Mesendoderm (in vitro differentiated cells): ENCODE measurements around the gene MINK1.
A peak's percentile ranks its signal among the peaks of the same experiment; 100 is the strongest.

Experiments used
- DNase-seq: peaks from one replicate; pipeline ENCODE4 v3.0.0; 2013
- H2AK5ac ChIP-seq: 2 replicates; pipeline ENCODE4 v1.6.1; 2013; ENCODE audit warnings: low read length, inconsistent platforms
- H2BK120ac ChIP-seq: 2 replicates; pipeline ENCODE4 v1.6.1; 2013; ENCODE audit warnings: low read depth, mild to moderate bottlenecking, low read length, moderate library complexity, mixed read lengths
- H2BK15ac ChIP-seq: replicated peaks from 2 replicates; pipeline ENCODE4 v1.6.1; 2013; ENCODE audit warnings: low read depth, mild to moderate bottlenecking, moderate library complexity
- H2BK5ac ChIP-seq: 2 replicates; pipeline ENCODE4 v1.6.1; 2013; ENCODE audit warnings: low read length, inconsistent platforms
- H3K18ac ChIP-seq: 2 replicates; pipeline ENCODE4 v1.6.1; 2013; ENCODE audit warnings: mild to moderate bottlenecking, low read length, mixed read lengths
- H3K23ac ChIP-seq: one replicate; pipeline ENCODE4 v1.6.1; 2013; ENCODE audit warnings: low read length
- H3K27ac ChIP-seq: 2 replicates; pipeline ENCODE4 v1.5.1; 2013; ENCODE audit warnings: low read depth, mild to moderate bottlenecking, inconsistent platforms, low read length, moderate library complexity
- H3K27me3 ChIP-seq: 2 replicates; pipeline ENCODE4 v1.6.1; 2013; ENCODE audit warnings: low read length, control low read depth, mild to moderate bottlenecking, inconsistent platforms; ENCODE audit not compliant: insufficient read depth, poor library complexity
- H3K36me3 ChIP-seq: 2 replicates; pipeline ENCODE4 v1.6.1; 2013; ENCODE audit warnings: low read length, inconsistent platforms; ENCODE audit not compliant: control insufficient read depth, insufficient read depth
- H3K4ac ChIP-seq: one replicate; pipeline ENCODE4 v1.6.1; 2013; ENCODE audit warnings: low read depth, mild to moderate bottlenecking, low read length, moderate library complexity
- H3K4me1 ChIP-seq: 2 replicates; pipeline ENCODE4 v1.6.1; 2013; ENCODE audit warnings: low read depth, low read length, inconsistent platforms; ENCODE audit not compliant: control insufficient read depth
- H3K4me2 ChIP-seq: 2 replicates; pipeline ENCODE4 v1.6.1; 2013; ENCODE audit warnings: low read length
- H3K4me3 ChIP-seq: 2 replicates; pipeline ENCODE4 v1.5.1; 2013; ENCODE audit warnings: mild to moderate bottlenecking, low read length
- H3K56ac ChIP-seq: one replicate; pipeline ENCODE4 v1.6.1; 2013; ENCODE audit warnings: low read length
- H3K79me1 ChIP-seq: 2 replicates; pipeline ENCODE4 v1.6.1; 2013; ENCODE audit warnings: low read length, inconsistent platforms
- H3K79me2 ChIP-seq: 2 replicates; pipeline ENCODE4 v1.6.1; 2013; ENCODE audit warnings: mild to moderate bottlenecking, low read length; ENCODE audit not compliant: control insufficient read depth, insufficient read depth
- H3K9ac ChIP-seq: 2 replicates; pipeline ENCODE4 v1.6.1; 2013; ENCODE audit warnings: low read length, inconsistent platforms
- H4K5ac ChIP-seq: one replicate; pipeline ENCODE4 v1.6.1; 2013; ENCODE audit warnings: low read length
- H4K8ac ChIP-seq: one replicate; pipeline ENCODE4 v1.6.1; 2013; ENCODE audit warnings: low read depth, mild to moderate bottlenecking, control low read depth, low read length, moderate library complexity
- WGBS: extraction: QIAGEN DNeasy Blood & Tissue Kit; methylation state at CpG from one replicate; pipeline ENCODE4 v1.1.7; 2013; ENCODE audit warnings: low lambda C conversion rate, missing lambda C conversion rate; ENCODE audit not compliant: insufficient coverage; ENCODE audit errors: extremely low coverage; 5-methylcytosine and 5-hydroxymethylcytosine counted together

Gene MINK1

DNA sequence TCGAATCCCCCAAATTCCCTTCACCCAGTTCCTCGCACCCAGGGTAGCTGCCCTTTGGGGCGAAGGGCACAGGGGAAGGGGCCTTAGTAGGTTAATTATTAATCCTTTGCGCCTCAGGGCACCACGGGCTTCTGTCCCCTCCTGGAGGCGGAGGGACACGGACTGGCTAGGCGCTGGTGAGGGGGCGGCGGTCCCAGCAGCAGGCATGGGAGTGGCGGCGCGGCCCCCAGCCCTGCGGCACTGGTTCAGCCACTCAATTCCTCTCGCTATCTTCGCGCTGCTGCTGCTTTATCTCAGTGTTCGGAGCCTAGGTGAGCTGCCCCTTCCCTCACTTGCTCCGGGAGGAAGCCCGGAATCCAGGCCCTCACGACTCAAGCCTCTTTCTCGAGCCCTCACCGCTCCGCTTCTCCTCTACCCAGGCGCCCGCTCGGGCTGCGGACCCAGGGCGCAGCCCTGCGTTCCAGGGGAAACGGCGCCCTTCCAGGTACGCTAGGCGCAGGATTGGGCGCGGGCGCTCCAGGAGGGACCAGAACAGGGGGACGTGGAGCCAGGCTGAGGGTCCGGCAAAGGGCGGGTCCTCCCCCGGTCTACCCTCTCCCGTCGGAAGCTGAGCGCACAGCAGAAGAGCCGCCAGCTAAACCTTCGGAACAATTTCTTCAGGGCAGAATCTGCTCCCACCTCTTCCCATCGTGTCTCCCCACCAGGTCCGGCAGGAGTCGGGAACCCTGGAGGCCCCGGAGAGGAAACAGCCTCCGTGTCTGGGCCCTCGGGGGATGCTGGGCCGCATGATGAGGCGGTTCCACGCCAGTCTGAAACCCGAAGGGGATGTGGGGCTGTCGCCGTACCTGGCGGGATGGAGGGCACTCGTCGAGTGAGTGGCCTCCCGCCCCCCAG is 44.1 kb upstream of the MINK1 start, which contains the start of gene GLTPD2:
Gene GLTPD2, plus strand, starts transcription at position 158 of the 894 bp plus-strand sequence. Its CDS starts 48 bp downstream, at position 206.
- WGBS = no CpG with 5 or more reads among the region's 62 CpGs
- peak within 1 kb of the TSS; percentile 46 for H3K4me3 ChIP-seq
- H2BK5ac ChIP-seq = no peak within 1 kb of the TSS
- H3K79me1 ChIP-seq = no peaks in the 10 kb centered on the region
- H3K4me2 ChIP-seq = peak within 1 kb of the TSS; percentile 84
- no peak within 1 kb of the TSS for H2AK5ac ChIP-seq
- no peak within 1 kb of the TSS for H2BK120ac ChIP-seq
- H3K4ac ChIP-seq = no peak within 1 kb of the TSS
- DNase-seq = peak; percentile 61
- H3K4me1 ChIP-seq = peaks cover 2% of the 10 kb centered on the region
- H2BK15ac ChIP-seq = no peak within 1 kb of the TSS
- no peak within 1 kb of the TSS for H4K5ac ChIP-seq
- peak within 1 kb of the TSS; percentile 90 for H3K9ac ChIP-seq
- H3K18ac ChIP-seq = peak within 1 kb of the TSS; percentile 61
- peaks cover 2% of the 10 kb centered on the region for H3K27me3 ChIP-seq
- H3K36me3 ChIP-seq = no peaks in the 10 kb centered on the region
- no peak within 1 kb of the TSS for H4K8ac ChIP-seq
- H3K23ac ChIP-seq = no peak within 1 kb of the TSS
- H3K27ac ChIP-seq = peak within 1 kb of the TSS; percentile 17
- H3K79me2 ChIP-seq = no peaks in the 10 kb centered on the region
- H3K56ac ChIP-seq = peak within 1 kb of the TSS; percentile 95

DNA sequence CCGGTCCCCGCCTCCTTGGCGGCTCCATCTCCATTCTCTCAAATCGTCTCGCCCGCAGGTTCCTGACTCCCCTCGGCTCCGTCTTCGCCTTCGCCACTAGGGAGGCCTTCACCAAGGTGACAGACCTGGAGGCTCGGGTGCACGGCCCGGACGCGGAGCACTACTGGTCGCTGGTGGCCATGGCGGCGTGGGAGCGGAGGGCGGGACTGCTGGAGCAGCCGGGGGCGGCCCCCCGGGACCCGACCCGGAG is 43.5 kb upstream of the MINK1 start:
- no CpG with 5 or more reads among the region's 25 CpGs for WGBS
- peak overlapping the region; percentile 84 for H3K4me2 ChIP-seq

DNA sequence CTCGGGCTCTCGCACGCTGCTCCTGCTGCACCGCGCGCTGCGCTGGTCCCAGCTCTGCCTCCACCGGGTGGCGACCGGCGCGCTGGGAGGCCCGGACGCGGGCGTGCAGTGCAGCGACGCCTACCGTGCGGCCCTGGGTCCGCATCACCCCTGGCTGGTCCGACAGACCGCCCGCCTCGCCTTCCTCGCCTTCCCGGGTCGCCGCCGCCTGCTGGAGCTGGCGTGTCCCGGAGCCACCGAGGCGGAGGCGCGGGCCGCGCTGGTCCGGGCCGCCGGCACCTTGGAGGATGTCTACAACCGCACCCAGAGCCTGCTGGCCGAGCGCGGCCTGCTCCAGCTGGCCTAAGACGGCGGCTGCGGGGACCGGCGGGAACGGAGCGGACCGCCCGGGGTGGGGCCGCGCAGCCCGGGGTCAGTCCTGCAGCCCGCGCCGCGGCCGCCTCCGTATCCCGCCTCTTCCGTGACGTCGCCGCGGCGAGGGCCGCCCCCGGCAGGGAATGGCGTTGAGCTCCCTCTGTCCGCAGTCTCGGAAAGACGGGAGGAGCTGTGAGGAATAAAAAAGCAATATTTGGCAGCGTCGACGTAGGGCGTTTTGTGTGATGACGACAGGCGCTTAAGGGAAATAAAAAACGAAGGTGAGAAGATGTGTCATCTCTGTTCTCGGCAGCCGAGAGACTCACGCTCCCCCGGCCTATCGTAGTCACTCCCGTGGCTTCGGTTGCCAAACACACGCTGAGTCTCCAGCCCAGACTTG is 43.0 kb upstream of the MINK1 start:
- peaks cover 2% of the 10 kb centered on the region for H3K27me3 ChIP-seq

More for the DNA sequence above, 43.5 kb upstream of the MINK1 start:
- H2BK15ac ChIP-seq = no peak overlapping the region
- peaks cover 2% of the 10 kb centered on the region for H3K4me1 ChIP-seq
- H3K9ac ChIP-seq = peak overlapping the region; percentile 90
- peaks cover 2% of the 10 kb centered on the region for H3K27me3 ChIP-seq
- no peak overlapping the region for H4K8ac ChIP-seq
- H3K27ac ChIP-seq = peak overlapping the region; percentile 17
- H3K56ac ChIP-seq = peak overlapping the region; percentile 95
- H3K18ac ChIP-seq = peak overlapping the region; percentile 61
- no peak overlapping the region for H4K5ac ChIP-seq
- no peak overlapping the region for H3K23ac ChIP-seq
- H2AK5ac ChIP-seq = no peak overlapping the region
- H3K79me1 ChIP-seq = no peaks in the 10 kb centered on the region
- no peaks in the 10 kb centered on the region for H3K79me2 ChIP-seq
- H3K4ac ChIP-seq = no peak overlapping the region
- DNase-seq = no peak
- H2BK5ac ChIP-seq = no peak overlapping the region
- H3K4me3 ChIP-seq = peak overlapping the region; percentile 46
- no peaks in the 10 kb centered on the region for H3K36me3 ChIP-seq
- no peak overlapping the region for H2BK120ac ChIP-seq

DNA sequence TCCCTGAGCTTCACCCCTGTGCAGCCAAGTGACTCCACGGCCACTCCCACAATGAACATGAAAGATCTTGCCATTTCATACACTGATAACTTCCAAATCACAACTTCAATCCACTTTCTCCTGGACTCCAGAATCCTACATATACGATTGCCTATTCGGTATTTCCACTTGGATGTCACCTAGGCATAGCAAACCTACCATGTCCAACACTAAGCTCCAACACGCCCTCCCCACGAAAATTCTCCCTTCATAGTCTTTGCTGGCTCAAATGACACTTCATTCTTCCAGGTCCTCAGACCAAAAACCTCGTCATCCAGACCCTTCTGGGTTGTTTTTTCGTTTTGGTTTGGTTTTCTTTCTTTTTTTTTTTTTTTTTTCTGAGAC is 42.4 kb upstream of the MINK1 start:
- Histone ChIP-seq H3K23ac (peak overlapping the region; percentile 66), H2BK5ac (no peak overlapping the region), H2AK5ac (no peak overlapping the region), H3K36me3 (no peaks in the 10 kb centered on the region), H3K4ac (no peak overlapping the region), H2BK120ac (no peak overlapping the region), H3K79me2 (no peaks in the 10 kb centered on the region), H3K27ac (no peak overlapping the region), H3K4me3 (no peak overlapping the region), H3K4me1 (peaks cover 2% of the 10 kb centered on the region), H3K79me1 (no peaks in the 10 kb centered on the region), H4K8ac (no peak overlapping the region), H3K18ac (no peak overlapping the region), H3K27me3 (peaks cover 2% of the 10 kb centered on the region), H3K56ac (peak overlapping the region; percentile 95), H3K9ac (peak overlapping the region; percentile 90), H3K4me2 (peak overlapping the region; percentile 84), H4K5ac (no peak overlapping the region), H2BK15ac (no peak overlapping the region)
- no CpG with 5 or more reads among the region's 7 CpGs for WGBS
- no peak for DNase-seq

More for the DNA sequence above, 43.0 kb upstream of the MINK1 start:
- Histone ChIP-seq H3K9ac (peak overlapping the region; percentile 90), H3K4me1 (peaks cover 2% of the 10 kb centered on the region), H2BK15ac (no peak overlapping the region), H3K27ac (peak overlapping the region; percentile 17), H4K8ac (no peak overlapping the region), H2BK120ac (no peak overlapping the region), H3K36me3 (no peaks in the 10 kb centered on the region), H3K56ac (peak overlapping the region; percentile 95), H3K79me1 (no peaks in the 10 kb centered on the region), H3K23ac (peak overlapping the region; percentile 66), H2AK5ac (no peak overlapping the region), H4K5ac (no peak overlapping the region), H3K4me2 (peak overlapping the region; percentile 84), H3K4me3 (peak overlapping the region; percentile 46), H3K79me2 (no peaks in the 10 kb centered on the region), H2BK5ac (no peak overlapping the region), H3K4ac (no peak overlapping the region), H3K18ac (peak overlapping the region; percentile 61)
- DNase-seq = peak; percentile 78
- WGBS = no CpG with 5 or more reads among the region's 91 CpGs

DNA sequence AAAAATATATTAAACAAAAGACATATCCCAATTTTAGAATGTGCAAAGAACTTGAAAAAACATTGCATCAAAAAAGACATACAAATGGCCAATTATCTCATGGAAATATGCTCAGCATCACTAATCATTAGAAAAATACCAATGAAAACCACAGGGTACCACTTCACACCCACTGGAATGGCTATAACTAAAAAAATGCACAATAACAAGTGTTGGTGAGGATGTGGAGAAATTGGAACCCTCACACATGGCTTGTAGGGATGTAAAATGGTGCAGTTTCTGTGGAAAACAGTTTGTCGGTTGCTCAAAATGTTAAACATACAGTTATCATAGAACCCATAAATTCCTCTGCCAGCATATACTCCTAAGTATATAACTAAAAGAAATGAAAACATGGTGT is 38.0 kb upstream of the MINK1 start:
- H4K5ac ChIP-seq = no peak overlapping the region
- H3K79me2 ChIP-seq = peaks cover 12% of the 10 kb centered on the region
- H3K4me2 ChIP-seq = no peak overlapping the region
- H3K4ac ChIP-seq = no peak overlapping the region
- H3K79me1 ChIP-seq = peaks cover 12% of the 10 kb centered on the region
- H3K27ac ChIP-seq = no peak overlapping the region
- no peak overlapping the region for H3K18ac ChIP-seq
- H3K4me3 ChIP-seq = no peak overlapping the region
- no peak overlapping the region for H4K8ac ChIP-seq
- no peak overlapping the region for H2BK120ac ChIP-seq
- WGBS = no CpG with 5 or more reads among the region's 1 CpG
- H3K36me3 ChIP-seq = peaks cover 5% of the 10 kb centered on the region
- no peak overlapping the region for H2BK5ac ChIP-seq
- no peak for DNase-seq
- H3K27me3 ChIP-seq = no peaks in the 10 kb centered on the region
- H2AK5ac ChIP-seq = no peak overlapping the region
- no peak overlapping the region for H3K23ac ChIP-seq
- H3K4me1 ChIP-seq = no peaks in the 10 kb centered on the region
- H2BK15ac ChIP-seq = no peak overlapping the region
- H3K9ac ChIP-seq = no peak overlapping the region
- no peak overlapping the region for H3K56ac ChIP-seq
